Thyroid gland (tissue), 4 donors: ENCODE measurements around the gene ZBTB48.

Experiments used
- POLR2A ChIP-seq, 2 donors: fragments of 450-650 bp; IDR thresholded peaks; one replicate each; pipeline ENCODE4 v1.6.1; 2017; ENCODE audit warnings: antibody characterized with exemption in 2 of 2, mild to moderate bottlenecking in 2 of 2, moderate library complexity in 1 of 2
- TF ChIP-seq, protein P1 (sequence below), 6 experiments: fragments of 200-600 bp in 3 of 6; fragments of 450-650 bp in 3 of 6; sonication (generic) in 3 of 6; IDR thresholded peaks; one replicate each; pipeline ENCODE4 v1.5.1; 2016 to 2019; ENCODE audit warnings: antibody characterized with exemption in 6 of 6, mild to moderate bottlenecking in 2 of 6, inconsistent platforms in 1 of 6, moderate library complexity in 1 of 6

DNA sequence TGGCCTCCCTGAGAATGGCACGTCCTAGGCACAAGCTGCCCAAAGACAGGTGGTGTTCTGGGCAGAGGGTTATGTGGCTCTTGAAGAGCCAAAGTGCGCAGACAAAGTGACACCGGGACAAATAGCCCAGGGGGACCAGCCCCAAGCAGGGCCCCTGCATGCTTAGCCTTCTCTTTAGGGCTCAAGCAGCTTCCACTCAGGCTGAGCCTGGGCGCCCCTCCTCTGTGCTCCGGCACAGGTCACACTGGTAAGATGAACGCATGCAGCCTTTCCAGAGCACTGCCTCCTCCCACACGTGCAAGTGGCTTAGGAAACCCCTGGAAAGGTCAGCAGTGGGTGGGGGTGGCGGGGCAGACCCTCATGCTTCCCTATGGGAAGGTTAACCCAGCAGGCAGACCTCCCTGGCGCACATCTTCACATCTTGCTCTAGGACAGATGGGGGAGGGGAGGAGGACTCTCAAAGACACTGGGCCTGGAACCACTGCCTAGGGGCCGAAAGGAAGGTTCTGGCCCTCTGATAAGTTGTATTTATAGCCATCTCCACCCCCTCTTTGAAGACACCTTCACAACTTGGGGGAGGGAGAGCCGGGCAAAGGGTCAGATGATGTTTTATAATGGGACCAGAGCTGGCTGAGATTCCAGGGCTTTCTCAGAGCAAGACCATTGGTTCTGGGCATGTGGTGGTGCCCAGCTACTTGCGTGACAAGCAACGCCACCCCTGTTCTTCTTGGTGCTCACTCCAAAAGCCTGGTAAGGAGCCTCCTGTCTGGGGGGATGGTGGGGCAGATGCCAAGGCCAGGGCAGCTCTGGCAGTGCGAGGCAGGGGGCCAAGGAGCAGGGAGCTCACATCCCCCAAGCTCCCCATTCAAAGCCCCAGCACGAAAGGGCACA is 17.3 kb downstream of the ZBTB48 start:
- TF ChIP-seq, protein P1, sequence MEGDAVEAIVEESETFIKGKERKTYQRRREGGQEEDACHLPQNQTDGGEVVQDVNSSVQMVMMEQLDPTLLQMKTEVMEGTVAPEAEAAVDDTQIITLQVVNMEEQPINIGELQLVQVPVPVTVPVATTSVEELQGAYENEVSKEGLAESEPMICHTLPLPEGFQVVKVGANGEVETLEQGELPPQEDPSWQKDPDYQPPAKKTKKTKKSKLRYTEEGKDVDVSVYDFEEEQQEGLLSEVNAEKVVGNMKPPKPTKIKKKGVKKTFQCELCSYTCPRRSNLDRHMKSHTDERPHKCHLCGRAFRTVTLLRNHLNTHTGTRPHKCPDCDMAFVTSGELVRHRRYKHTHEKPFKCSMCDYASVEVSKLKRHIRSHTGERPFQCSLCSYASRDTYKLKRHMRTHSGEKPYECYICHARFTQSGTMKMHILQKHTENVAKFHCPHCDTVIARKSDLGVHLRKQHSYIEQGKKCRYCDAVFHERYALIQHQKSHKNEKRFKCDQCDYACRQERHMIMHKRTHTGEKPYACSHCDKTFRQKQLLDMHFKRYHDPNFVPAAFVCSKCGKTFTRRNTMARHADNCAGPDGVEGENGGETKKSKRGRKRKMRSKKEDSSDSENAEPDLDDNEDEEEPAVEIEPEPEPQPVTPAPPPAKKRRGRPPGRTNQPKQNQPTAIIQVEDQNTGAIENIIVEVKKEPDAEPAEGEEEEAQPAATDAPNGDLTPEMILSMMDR (IDR thresholded peaks at IDR 0.05): no peak
- TF ChIP-seq POLR2A (IDR thresholded peaks at IDR 0.05): no peak
